KOPT-K1 (cell line): ENCODE results near the gene ITPK1.
"Not testable (repeated sequence)": the region's sequence is repeated elsewhere in the genome, so short reads cannot be mapped to it uniquely, and the experiment has no call there.

Source experiments
- H3K27ac ChIP-seq: fragments of 200-600 bp; sonication (generic); 2 replicates; pipeline ENCODE4 v1.5.1; 2016; ENCODE audit warnings: antibody characterized with exemption, mild to moderate bottlenecking, low read depth, low read length; ENCODE audit not compliant: poor library complexity, severe bottlenecking
- H3K36me3 ChIP-seq: fragments of 200-600 bp; sonication (generic); 2 replicates; pipeline ENCODE4 v1.5.1; 2017; ENCODE audit warnings: antibody characterized with exemption, mild to moderate bottlenecking, low read length, moderate library complexity; ENCODE audit not compliant: insufficient read depth
- H3K9me3 ChIP-seq: fragments of 200-600 bp; sonication (generic); 2 replicates; pipeline ENCODE4 v1.5.1; 2017; ENCODE audit warnings: antibody characterized with exemption, low read length, mild to moderate bottlenecking; ENCODE audit not compliant: insufficient read depth, poor library complexity, severe bottlenecking

Gene ITPK1

GRCh38 chr14:93068711-93069110 is 47.0 kb downstream of the ITPK1 start:
- Histone ChIP-seq H3K27ac (no peak overlapping the region), H3K9me3 (no peaks in the 10 kb centered on the region), H3K36me3 (no peaks in the 10 kb centered on the region)

- no peaks in the 10 kb centered on the region for H3K36me3 ChIP-seq
- H3K9me3 ChIP-seq, result no peaks in the 10 kb centered on the region
- peak overlapping the region; percentile 87 for H3K27ac ChIP-seq
These were observed 48.6 kb downstream of the ITPK1 start for GRCh38 chr14:93067088-93067487.

- no peaks in the 10 kb centered on the region for H3K9me3 ChIP-seq
- no peaks in the 10 kb centered on the region for H3K36me3 ChIP-seq
- H3K27ac ChIP-seq, result peak overlapping the region; percentile 87
These were observed 50.4 kb downstream of the ITPK1 start for GRCh38 chr14:93065272-93065730.

GRCh38 chr14:93064411-93065271 is 51.1 kb downstream of the ITPK1 start:
- Histone ChIP-seq H3K9me3 (no peaks in the 10 kb centered on the region), H3K27ac (peak overlapping the region; percentile 87), H3K36me3 (no peaks in the 10 kb centered on the region)

- Histone ChIP-seq H3K27ac (peak overlapping the region; percentile 16), H3K36me3 (no peaks in the 10 kb centered on the region), H3K9me3 (no peaks in the 10 kb centered on the region)
These were observed 52.3 kb downstream of the ITPK1 start for GRCh38 chr14:93063393-93063792.

GRCh38 chr14:93062890-93063289 is 52.8 kb downstream of the ITPK1 start:
- H3K27ac ChIP-seq, result peak overlapping the region; percentile 16
- no peaks in the 10 kb centered on the region for H3K9me3 ChIP-seq

GRCh38 chr14:93062013-93062412 is 53.7 kb downstream of the ITPK1 start:
- not testable (repeated sequence) for H3K9me3 ChIP-seq, H3K36me3 ChIP-seq, H3K27ac ChIP-seq

More at GRCh38 chr14:93062890-93063289, 52.8 kb downstream of the ITPK1 start:
- no peaks in the 10 kb centered on the region for H3K36me3 ChIP-seq

- peaks cover 1% of the 10 kb centered on the region; the same call in 1 of the 2 replicates for H3K36me3 ChIP-seq
- no peaks in the 10 kb centered on the region for H3K9me3 ChIP-seq
- no peak overlapping the region for H3K27ac ChIP-seq
These were observed 54.2 kb downstream of the ITPK1 start for GRCh38 chr14:93061380-93062012.

- no peaks in the 10 kb centered on the region for H3K9me3 ChIP-seq
- H3K36me3 ChIP-seq, result peaks cover 8% of the 10 kb centered on the region; the same call in 1 of the 2 replicates
- peak overlapping the region; percentile 59 for H3K27ac ChIP-seq
These were observed 54.9 kb downstream of the ITPK1 start for GRCh38 chr14:93060841-93061240.

GRCh38 chr14:93059917-93060545 is 55.7 kb downstream of the ITPK1 start:
- Histone ChIP-seq H3K27ac (peak overlapping the region; percentile 59), H3K36me3 (peaks cover 14% of the 10 kb centered on the region; the same call in 1 of the 2 replicates), H3K9me3 (no peaks in the 10 kb centered on the region)

- Histone ChIP-seq H3K27ac (no peak overlapping the region), H3K9me3 (no peaks in the 10 kb centered on the region), H3K36me3 (peaks cover 17% of the 10 kb centered on the region; the same call in 1 of the 2 replicates)
These were observed 56.5 kb downstream of the ITPK1 start for GRCh38 chr14:93059260-93059659.

GRCh38 chr14:93057586-93058280 is 58.0 kb downstream of the ITPK1 start:
- peaks cover 17% of the 10 kb centered on the region; the same call in 1 of the 2 replicates for H3K36me3 ChIP-seq
- no peaks in the 10 kb centered on the region for H3K9me3 ChIP-seq
- H3K27ac ChIP-seq, result no peak overlapping the region

- H3K9me3 ChIP-seq, result no peaks in the 10 kb centered on the region
- H3K27ac ChIP-seq, result no peak overlapping the region
- H3K36me3 ChIP-seq, result peaks cover 17% of the 10 kb centered on the region; the same call in 1 of the 2 replicates
These were observed 58.7 kb downstream of the ITPK1 start for GRCh38 chr14:93056840-93057585.
